MM.1S (cell line): Measurements from ENCODE around the gene PTGR3.

Experiments used
- EZH2 ChIP-seq: fragments of 300-600 bp; sonication (generic); optimal IDR thresholded peaks from 2 replicates; pipeline ENCODE3; 2017; ENCODE audit warnings: low read depth, mild to moderate bottlenecking, antibody characterized with exemption, low read length, mixed read lengths
- TF ChIP-seq, protein P1 (sequence below): fragments of 300-600 bp; sonication (generic); IDR thresholded peaks from 2 replicates; pipeline ENCODE4 v1.5.1; 2016; ENCODE audit warnings: antibody characterized with exemption, low read length, mixed read lengths

DNA sequence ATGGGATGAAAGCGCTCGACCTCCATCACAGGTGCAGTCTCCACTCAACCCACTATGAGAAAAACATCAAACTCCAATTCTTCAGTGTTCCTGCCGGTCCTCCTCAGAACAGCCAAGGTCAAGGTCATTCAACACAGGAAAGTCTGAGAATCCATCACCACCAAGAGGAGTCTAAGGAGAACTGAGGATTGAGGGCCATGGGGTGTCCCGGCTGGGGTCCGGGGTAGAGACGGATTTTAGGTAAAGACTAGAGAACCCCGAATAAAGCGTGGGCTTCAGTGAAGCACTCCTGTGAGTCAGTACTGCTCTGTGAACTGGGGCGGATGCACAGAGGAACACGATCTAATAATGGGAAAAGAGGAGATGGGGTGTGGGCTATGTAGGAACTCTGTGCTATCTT lies 41.8 kb downstream of the PTGR3 start:
- TF ChIP-seq, protein P1, sequence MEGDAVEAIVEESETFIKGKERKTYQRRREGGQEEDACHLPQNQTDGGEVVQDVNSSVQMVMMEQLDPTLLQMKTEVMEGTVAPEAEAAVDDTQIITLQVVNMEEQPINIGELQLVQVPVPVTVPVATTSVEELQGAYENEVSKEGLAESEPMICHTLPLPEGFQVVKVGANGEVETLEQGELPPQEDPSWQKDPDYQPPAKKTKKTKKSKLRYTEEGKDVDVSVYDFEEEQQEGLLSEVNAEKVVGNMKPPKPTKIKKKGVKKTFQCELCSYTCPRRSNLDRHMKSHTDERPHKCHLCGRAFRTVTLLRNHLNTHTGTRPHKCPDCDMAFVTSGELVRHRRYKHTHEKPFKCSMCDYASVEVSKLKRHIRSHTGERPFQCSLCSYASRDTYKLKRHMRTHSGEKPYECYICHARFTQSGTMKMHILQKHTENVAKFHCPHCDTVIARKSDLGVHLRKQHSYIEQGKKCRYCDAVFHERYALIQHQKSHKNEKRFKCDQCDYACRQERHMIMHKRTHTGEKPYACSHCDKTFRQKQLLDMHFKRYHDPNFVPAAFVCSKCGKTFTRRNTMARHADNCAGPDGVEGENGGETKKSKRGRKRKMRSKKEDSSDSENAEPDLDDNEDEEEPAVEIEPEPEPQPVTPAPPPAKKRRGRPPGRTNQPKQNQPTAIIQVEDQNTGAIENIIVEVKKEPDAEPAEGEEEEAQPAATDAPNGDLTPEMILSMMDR = no peak
- no peak for TF ChIP-seq EZH2
